Activated T-cell treated with anti-CD3 and anti-CD28 coated beads, Interleukin-2, amount 50 U/mL, for 4 hours (primary cell): Measurements from ENCODE around the gene C1QTNF5. TPM values are rescaled to one million over a fixed set of nuclear protein-coding genes. Genes with fewer than 3 reads are reported as not detected.

ENCODE experiments used
- ATAC-seq, 2 donors: fragments of 200-7000 bp; cut with Tn5 transposase; one replicate each; pipeline ENCODE4 v1.10.0; 2021
- DNase-seq: peaks from one replicate; pipeline ENCODE4 v3.0.0-alpha.2; 2020
- H3K27me3 Mint-ChIP-seq: one replicate; pipeline ENCODE4 v1.8.0; 2021; ENCODE audit warnings: low read depth, mixed read lengths
- H3K36me3 Mint-ChIP-seq: one replicate; pipeline ENCODE4 v1.8.0; 2022; ENCODE audit warnings: mixed read lengths; ENCODE audit not compliant: insufficient read depth
- H3K4me1 Mint-ChIP-seq: one replicate; pipeline ENCODE4 v1.8.0; 2021; ENCODE audit warnings: low read depth, mixed read lengths
- H3K4me3 Mint-ChIP-seq: one replicate; pipeline ENCODE4 v1.8.0; 2021; ENCODE audit warnings: mild to moderate bottlenecking, moderate library complexity, mixed read lengths
- H3K9me3 Mint-ChIP-seq: one replicate; pipeline ENCODE4 v1.8.0; 2021; ENCODE audit warnings: mixed read lengths
- total RNA-seq, 3 donors: library from RNA; stranded (reverse); gene quantifications; one replicate each; pipeline ENCODE4 v1.2.1, GENCODE V29; 2021

The C1QTNF5 gene
- total RNA-seq, 3 donors from 2014 or later: not detected

DNA sequence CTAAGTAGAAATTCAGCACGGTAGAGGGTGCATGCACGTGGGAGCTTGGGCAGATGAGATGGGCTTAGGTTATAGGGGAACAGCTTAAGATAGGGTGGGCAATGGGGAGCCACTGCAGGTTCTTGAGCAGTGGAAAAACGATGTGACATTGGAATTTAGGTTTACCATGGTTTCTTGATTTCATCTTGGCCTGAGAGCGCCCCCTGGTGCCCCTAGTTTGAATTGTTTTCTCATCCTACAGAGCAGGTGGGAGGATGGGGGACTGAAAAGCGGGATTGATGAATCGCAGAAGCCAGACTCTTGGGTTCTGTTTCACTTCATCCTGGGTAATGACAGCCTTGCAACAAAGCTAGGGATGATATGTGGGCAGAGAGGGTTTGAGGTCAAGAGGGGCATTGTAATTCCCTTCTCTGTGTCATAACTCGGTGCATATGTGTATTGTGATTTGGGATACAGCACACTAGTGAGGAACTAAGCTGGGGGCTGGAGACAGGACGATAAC is 17.1 kb downstream of the C1QTNF5 start:
- peak in 1 of 2 donors; percentile 26 for ATAC-seq
- no peaks in the 10 kb centered on the region for H3K9me3 Mint-ChIP-seq
- H3K4me3 Mint-ChIP-seq: no peak overlapping the region
- no peaks in the 10 kb centered on the region for H3K36me3 Mint-ChIP-seq
- H3K4me1 Mint-ChIP-seq: peaks cover 17% of the 10 kb centered on the region
- DNase-seq: peak; percentile 82
- H3K27me3 Mint-ChIP-seq: peaks cover 7% of the 10 kb centered on the region

DNA sequence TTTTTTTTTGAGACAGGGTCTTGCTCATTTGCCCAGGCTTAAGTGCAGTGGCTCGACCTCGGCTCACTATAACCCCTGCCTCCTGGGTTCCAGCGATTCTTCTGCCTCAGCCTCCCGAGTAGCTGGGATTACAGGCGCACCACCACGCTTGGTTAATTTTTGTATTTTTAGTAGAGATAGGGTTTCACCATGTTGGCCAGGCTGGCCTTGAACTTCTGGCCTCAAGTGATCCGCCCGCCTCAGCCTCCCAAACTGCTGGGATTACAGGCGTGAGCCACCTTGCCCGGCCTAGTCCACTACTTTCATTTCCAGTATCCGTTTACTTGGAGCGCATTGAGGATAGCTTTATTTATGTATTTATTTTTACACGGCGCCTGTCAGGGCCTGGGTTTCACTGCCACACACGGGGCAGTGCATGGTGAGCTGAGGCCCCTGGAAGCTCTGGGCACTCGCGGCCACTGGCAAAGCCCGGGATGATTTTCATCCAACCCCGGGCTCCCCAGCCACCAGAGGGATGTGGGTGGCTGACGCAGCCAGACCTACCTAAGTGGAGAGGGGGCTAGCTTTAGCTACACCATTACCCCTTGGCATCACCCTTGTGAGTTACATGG is 17.7 kb downstream of the C1QTNF5 start:
- peak overlapping the region; percentile 26 for H3K4me3 Mint-ChIP-seq
- H3K4me1 Mint-ChIP-seq: peaks cover 18% of the 10 kb centered on the region
- DNase-seq (no peak), ATAC-seq (no peak)
- no peaks in the 10 kb centered on the region for H3K9me3 Mint-ChIP-seq
- H3K27me3 Mint-ChIP-seq: peaks cover 8% of the 10 kb centered on the region
- H3K36me3 Mint-ChIP-seq: no peaks in the 10 kb centered on the region

DNA sequence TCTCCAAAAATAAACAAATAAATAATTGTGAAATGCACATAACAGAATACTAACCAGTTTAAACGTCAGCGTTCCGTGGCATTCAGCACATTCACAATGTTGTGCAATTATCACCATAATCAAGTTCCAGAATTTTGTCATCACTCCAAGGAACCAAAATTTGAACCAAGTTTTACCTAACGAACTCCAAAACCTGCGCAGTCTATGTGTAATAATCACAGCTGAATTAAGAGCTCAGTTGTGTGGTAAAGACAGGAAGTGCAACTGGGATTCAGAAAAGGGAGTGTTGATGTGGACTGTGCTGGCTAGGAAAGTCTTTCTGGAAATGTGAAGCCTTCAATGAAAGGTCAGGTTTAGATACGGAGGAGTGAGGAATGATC is 18.3 kb downstream of the C1QTNF5 start:
- Mint-ChIP-seq H3K27me3 (peaks cover 8% of the 10 kb centered on the region), H3K9me3 (no peaks in the 10 kb centered on the region), H3K36me3 (no peaks in the 10 kb centered on the region), H3K4me1 (peaks cover 22% of the 10 kb centered on the region), H3K4me3 (no peak overlapping the region)
- DNase-seq (no peak), ATAC-seq (no peak)

DNA sequence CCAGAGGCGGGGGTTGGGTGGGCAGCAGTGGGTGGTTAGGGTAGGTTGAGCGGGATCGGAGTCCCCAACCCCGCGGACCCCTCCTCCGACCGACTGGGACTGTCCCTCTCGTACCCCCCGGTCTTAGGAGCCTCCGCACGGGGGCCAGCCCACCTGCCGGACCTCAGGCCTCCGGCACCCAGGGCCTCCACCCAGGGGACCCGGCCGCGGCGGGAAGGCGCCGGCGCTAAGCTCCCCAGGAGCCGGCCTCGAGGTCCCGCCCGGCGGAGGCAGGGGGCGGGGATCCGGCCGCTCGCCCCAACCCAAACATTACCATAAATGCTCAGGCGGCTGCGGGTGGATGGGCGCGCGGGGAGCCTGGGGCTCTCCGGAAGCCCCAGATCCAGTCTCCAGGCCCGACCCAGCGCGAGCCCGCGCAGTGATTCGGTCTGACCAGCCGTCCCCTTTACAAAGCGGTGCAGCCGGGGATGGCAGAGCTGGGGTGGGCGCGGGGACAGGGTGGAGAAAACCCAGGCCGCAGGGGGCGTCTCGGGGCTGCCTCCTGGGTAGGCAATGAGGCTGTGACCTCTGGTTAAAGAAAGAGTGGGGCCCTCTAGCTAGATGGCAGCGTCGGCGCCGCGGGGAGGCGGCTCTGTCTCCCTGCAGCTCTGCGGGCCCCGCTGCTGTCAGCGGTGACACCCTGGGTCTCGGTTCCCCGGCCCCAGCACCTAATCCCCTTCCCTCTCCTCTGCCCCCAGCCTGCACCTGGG is 19.7 kb downstream of the C1QTNF5 start:
- DNase-seq (peak; percentile 30), ATAC-seq (peak; percentile 64 to 66)
- peaks cover 10% of the 10 kb centered on the region for H3K27me3 Mint-ChIP-seq

DNA sequence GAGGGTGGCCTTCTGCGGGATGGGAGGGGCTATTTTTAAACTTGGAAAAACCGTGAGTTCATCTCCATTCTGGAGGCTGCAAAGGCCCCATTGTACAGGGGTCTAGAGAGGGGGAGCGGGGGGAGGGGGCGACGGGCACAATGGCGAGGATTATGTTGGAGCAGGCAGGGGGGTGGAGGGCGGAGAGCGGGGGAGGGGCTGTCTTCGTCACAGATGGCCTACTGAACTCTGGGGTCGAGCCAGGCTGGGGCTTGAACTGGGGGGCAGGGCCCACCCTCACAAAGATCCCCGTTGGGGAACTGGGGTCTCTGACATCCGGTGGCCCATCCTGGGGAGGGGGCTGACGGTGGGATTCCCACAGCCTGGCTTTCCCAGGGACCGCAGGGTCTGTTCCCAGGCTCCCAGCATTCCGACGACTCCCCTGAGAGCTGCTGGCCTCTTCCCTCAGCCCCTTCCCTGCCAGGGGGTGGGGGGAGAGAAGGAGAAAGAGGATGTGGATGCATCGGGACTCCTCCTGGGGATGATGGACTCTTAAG is 20.4 kb downstream of the C1QTNF5 start:
- Mint-ChIP-seq H3K27me3 (peaks cover 16% of the 10 kb centered on the region), H3K9me3 (no peaks in the 10 kb centered on the region), H3K36me3 (no peaks in the 10 kb centered on the region), H3K4me1 (peaks cover 25% of the 10 kb centered on the region), H3K4me3 (no peak overlapping the region)
- DNase-seq (no peak), ATAC-seq (no peak)

More for the DNA sequence above, 19.7 kb downstream of the C1QTNF5 start:
- H3K9me3 Mint-ChIP-seq: no peaks in the 10 kb centered on the region
- peak overlapping the region; percentile 79 for H3K4me3 Mint-ChIP-seq
- no peaks in the 10 kb centered on the region for H3K36me3 Mint-ChIP-seq
- peaks cover 22% of the 10 kb centered on the region for H3K4me1 Mint-ChIP-seq

DNA sequence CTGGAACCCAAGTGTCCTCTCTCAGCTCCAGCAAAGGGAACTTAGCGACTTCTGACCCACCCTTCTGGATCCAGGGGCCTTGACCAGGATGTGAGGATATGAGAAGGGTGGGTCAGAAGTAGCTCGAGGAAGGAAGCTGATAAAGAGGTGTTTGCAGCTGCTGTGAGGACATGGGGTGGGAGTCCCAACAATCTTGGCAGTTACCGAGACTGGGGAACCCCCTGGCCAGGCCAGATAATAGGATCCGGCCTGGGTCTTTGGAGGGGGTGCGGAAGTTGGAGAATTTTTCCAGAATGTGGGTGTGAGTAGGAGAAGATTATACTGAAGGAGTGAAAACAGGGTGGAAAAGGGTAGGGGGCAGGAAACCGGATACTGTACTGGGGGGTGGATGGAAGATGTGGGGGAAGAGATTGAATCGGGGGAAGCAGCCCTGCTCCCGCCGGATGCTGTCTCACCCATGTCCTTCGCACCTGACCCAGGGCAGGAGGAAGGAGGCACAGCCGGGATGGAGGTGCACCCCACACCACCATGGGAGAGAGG is 20.9 kb downstream of the C1QTNF5 start:
- ATAC-seq (no peak), DNase-seq (no peak)
- Mint-ChIP-seq H3K9me3 (no peaks in the 10 kb centered on the region), H3K36me3 (no peaks in the 10 kb centered on the region), H3K4me1 (peaks cover 26% of the 10 kb centered on the region), H3K27me3 (peaks cover 16% of the 10 kb centered on the region), H3K4me3 (peak overlapping the region; percentile 70)

DNA sequence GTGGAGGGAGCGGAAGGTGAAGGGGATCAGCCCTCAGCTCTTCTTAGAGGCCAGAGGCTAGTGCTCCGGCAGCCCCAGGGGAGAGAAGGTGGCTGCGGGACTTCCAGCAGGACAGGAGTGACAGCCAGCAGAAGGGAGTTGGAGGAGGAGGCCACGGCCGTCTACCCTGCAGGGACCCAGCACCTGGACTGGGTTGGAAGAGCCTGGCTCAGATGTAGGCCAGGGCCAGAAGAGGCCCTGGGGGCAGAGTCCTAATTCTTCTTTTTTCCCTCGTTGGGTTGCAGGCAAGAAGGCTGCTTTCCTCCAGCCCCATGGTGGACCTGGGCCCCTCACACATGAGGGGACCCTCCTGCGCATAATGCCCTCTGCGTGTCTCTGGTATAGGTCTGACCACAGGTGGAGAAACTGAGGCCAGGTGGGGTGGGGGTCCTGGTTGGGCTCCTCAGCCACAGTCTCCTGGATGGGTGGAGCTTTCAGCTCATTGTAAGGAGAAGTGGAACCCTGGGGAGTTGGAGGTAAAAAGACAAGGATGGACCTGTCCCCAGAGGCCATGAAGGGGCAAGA is 21.5 kb downstream of the C1QTNF5 start:
- peak overlapping the region; percentile 15 for H3K4me3 Mint-ChIP-seq
- H3K27me3 Mint-ChIP-seq: peaks cover 16% of the 10 kb centered on the region
- ATAC-seq: no peak
- DNase-seq: no peak
- no peaks in the 10 kb centered on the region for H3K36me3 Mint-ChIP-seq
- H3K9me3 Mint-ChIP-seq: no peaks in the 10 kb centered on the region
- peaks cover 26% of the 10 kb centered on the region for H3K4me1 Mint-ChIP-seq

DNA sequence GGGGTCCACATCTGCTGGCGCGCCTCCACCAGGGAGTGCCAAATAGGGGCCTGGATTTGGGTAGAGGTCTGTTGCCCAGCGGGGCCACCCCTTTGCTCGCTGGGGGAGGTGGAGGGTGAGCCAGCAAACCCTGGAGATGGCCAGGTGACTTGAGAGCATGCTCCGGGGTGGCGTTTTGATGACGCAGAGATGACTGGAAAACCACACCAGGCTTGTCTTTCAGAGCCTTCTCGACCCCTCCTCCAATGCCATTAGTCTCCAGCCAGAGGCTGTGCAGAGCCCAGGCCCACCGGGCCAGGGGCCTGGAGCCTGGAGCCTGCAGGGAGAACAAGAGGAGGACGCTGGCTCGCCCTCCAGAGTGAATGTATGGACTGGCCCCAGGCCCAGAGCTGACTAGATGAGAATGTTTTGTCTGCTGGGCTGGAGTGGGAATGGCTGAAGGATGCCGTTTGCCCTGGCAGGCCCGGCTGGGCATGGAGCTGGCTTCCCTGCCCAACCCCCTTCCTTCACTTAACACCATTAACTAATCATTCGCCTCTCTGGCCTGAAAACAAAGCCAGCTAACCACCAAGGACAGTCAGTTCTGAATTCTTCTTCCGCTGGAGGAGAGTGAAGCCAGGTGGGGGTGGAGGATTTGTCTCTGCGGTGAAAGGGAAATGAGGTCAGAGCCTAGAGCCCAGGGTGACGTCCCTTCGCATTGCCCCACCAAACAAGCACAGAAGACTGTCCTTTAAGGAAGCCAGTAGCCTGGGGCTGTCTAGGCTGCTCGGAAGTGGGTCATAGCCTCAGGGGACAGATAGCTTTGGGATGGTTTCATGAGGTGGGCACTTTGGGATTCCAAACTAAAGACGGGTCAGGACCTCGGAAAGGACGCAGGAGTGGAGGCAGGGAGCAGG is 22.2 kb downstream of the C1QTNF5 start:
- Mint-ChIP-seq H3K27me3 (peaks cover 16% of the 10 kb centered on the region), H3K9me3 (no peaks in the 10 kb centered on the region), H3K4me3 (peak overlapping the region; percentile 4), H3K36me3 (no peaks in the 10 kb centered on the region), H3K4me1 (peaks cover 26% of the 10 kb centered on the region)
- ATAC-seq (no peak), DNase-seq (no peak)

DNA sequence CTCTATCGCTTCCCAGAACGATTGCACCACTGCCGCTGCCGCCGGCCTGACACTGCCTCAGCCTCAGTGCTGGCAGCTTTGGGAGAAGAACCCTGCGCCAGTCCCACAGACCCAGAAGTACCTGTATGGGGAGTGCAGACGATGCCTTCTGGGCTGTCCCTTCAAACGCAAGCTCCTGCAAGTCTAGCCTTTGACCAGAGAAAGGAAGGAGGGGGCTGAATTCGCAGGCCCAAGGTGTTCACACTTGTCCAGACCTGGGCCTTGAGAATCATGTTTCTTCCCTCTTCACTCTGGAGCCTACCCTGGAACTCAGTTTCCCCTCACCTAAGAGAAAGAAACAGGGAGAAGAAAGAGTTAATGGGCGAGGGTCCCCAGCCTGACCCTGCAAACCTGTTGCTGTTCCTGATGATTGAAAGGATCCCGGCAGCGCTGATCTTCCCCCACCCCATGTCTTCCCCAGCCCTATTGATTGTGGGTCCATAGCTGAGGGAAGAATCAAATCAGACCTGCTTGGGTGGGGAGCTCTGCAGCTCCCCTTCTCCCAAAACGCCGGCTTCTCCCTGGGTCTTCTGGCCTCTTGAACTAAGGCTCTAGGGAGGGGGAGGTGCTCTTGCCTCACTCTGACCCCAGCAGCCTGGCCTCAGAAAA is 23.0 kb downstream of the C1QTNF5 start:
- Mint-ChIP-seq H3K4me3 (no peak overlapping the region), H3K4me1 (peaks cover 26% of the 10 kb centered on the region), H3K27me3 (peaks cover 16% of the 10 kb centered on the region), H3K9me3 (no peaks in the 10 kb centered on the region), H3K36me3 (no peaks in the 10 kb centered on the region)
- DNase-seq (no peak), ATAC-seq (no peak)

DNA sequence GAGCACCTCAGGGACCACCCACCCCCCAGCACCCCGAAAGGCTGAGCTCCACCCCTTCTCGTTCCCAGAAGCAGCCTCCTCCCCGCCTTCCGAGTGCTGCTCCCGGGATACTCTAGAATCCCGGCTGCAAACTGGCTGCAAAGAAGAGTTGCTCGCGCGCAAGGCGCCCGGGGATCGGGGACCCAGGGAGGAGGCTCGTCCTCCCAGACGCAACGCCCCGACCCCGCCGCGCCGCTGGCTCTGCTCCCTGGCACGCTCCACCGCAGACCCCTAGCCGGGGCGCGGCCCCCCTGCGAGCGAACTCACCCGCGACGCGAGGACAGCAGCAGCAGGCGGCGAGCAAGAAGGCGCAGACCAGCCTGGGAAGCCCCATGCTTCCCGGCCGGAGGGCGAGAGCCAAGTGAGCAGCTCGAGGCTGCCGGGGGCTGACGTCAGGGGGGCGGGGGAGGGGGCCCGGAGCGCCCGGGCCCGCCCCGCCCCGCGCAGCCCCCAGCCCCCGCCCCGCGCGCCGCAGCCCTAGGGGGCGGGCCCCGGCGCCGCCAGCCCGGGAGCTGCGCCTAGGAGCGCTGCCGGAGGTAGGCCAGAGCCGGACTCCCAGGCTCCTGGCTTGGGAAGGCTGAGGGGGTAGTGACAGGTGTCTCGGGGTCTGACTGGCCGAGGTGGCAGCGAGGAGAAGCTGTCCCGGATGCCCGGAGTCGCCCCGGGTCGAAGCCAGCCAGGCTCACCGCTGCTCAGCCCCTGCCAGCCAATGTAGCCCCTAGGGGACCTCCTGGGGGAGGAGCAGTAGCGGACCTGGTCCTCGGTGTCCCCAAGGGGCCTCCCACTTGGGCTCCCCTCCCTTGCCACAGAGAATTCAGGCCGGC is 23.7 kb downstream of the C1QTNF5 start, which contains the start of gene MCAM:
Gene MCAM, minus strand, starts transcription at position 402 of the 863 bp plus-strand sequence. Its CDS starts 29 bp downstream, at position 373.
- Mint-ChIP-seq H3K27me3 (peaks cover 16% of the 10 kb centered on the region), H3K4me1 (peaks cover 24% of the 10 kb centered on the region), H3K9me3 (no peaks in the 10 kb centered on the region), H3K36me3 (no peaks in the 10 kb centered on the region), H3K4me3 (peak within 1 kb of the TSS; percentile 71)
- ATAC-seq (no peak), DNase-seq (no peak)

DNA sequence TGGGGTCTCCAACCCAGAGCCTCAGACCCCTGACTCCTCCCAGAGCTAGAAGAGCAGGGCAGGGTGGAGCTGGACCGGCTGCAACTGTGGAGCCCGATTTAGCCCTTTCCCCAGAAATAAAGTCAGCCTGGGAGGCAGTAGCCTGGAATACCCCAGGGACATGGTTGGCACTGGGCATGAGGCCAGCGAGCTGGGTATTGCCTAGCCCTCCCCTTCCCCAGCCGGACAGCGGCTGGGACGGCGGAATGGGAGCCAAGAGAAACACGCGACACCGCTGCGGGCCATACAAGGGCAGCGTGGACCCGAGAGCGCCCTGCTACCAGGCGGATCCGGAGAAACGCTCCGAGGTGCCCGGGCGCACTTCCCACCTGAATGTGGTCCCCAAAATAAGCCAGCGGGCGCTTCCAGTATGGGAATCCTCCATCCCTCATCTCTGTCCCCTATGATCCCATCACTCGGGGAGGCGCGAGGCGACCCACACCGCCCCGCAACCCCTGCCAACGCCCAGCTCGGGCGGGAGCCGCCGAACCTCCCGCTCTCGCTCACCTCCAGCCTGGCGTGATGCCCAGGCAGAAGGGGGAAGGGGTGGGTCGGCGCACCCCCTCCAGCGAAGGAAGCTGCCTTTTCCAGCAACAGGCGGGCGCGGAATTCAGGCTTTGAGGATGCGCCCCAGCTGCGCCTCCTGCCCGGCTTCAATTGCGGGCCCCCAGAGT is 24.5 kb downstream of the C1QTNF5 start:
- no peaks in the 10 kb centered on the region for H3K9me3 Mint-ChIP-seq
- no peaks in the 10 kb centered on the region for H3K36me3 Mint-ChIP-seq
- H3K4me3 Mint-ChIP-seq: peak overlapping the region; percentile 71
- peaks cover 16% of the 10 kb centered on the region for H3K27me3 Mint-ChIP-seq
- ATAC-seq (peak in 1 of 2 donors; percentile 12), DNase-seq (no peak)
- H3K4me1 Mint-ChIP-seq: peaks cover 20% of the 10 kb centered on the region
